IPS-NIHi11 (cell line): ENCODE measurements around the gene PBOV1.
A peak's percentile ranks its signal among the peaks of the same experiment; 100 is the strongest.

ENCODE experiments used
- DNase-seq: peaks from one replicate; pipeline ENCODE4 v3.0.0; 2012; ENCODE audit warnings: mixed read lengths, low spot score

Gene PBOV1

DNA sequence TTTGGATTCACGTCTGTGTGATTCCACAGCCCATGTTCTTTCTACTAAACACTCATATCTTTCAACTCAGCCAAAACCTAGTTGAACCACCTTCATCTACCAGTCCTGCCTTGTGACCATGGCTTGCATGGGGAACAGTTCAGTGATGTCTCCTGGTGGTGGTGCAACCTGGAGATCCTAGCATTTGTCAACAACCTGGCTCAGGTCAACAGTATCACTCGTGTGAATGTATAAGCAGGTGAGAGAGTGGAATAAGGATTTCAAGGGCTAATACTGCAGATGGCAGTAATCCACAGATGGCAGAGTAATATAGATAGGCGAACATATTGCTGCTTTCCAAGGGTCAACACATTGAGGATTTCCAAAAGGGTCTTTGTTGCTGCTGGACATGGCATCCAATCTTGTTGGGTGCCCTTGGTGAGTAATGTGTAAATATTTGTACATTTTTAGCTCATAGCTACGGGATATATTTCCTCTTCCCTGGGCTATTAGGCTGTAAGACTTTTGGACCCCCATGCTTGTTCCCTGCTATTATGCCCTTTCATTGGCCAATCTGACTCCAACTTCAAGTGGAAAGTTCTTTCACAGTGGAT, 13.4 kb downstream of the PBOV1 start:
- DNase-seq = no peak

DNA sequence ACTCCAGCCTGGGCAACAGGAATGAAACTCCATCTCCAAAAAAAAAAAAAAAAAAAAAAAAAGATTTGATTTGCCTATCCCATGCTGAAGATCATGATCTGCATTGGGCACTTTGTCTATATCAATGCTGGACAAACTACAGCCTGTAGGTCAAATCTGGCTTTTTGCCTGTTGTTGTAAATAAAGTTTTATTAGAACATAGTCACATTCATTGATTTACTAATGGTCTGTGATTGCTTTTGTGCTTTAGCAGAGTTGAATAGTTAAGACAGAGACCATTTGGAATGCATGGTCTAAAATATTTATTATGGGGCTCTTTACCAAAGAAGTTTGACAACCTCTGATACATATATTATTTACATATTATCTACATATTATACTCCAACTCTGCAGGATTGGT, 14.0 kb downstream of the PBOV1 start:
- no peak for DNase-seq

DNA sequence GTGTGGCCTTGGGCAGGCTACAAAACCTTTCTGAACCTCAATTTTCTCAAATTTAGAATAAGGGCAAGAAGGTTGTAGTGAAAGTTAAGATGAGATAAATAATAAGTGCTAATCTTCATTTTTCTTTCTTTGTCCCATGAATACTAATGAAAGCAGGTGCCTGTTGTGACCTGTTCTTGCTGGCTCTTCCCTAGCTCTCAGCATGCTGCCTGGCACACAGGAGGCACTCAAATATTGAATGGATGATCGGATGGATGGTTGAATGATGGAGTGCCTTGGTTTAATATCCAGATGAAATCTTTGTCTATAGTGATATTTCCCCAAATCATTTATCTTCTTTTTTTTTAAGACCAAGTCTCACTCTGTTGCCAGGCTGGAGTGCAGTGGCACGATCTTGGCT, 15.0 kb downstream of the PBOV1 start:
- DNase-seq = no peak

DNA sequence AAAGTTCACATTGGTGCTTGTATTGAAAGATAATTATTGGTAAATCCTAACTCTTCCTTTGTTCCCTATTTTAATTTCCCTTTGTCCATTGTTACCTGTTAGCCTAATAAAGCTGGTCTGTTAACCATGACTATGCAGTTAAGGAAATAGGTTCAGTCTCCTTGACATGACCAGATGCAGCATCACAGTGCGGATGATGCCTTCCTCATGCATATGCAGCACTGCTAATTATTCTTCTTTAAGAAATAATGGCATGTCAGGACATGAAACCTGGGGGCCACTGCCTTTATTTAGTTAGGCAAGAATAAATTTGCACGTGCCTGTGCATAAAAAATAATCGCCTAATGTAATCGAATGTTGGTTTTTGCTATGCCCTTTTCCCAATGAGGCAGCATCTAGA, 16.5 kb downstream of the PBOV1 start:
- no peak for DNase-seq

- no peak for DNase-seq
Observed at GRCh38 chr6:138198430-138199091, 19.7 kb downstream of the PBOV1 start.

- no peak for DNase-seq
Observed at GRCh38 chr6:138197570-138197969, 20.7 kb downstream of the PBOV1 start.

- DNase-seq = no peak
Observed at GRCh38 chr6:138196122-138196738, 22.1 kb downstream of the PBOV1 start.

DNA sequence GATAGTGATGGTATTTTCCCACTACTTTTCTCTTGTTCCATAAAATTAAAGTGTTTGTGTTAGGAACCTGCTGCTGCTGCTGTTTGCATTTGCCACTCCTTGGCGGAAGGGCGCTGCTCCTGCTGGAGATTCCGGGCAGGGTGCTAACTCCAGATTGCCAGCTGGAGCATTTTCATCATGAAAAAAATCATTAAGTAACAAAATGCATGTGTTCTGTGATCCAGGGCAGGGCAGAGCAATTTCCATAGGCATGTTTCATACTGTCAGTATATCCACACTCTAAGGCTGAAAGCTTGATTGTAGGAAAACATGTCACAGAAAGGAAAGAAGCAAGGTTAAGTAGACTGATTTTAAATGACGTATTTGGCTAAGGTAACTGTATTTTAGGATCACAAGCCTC, 24.0 kb downstream of the PBOV1 start:
- no peak for DNase-seq

DNA sequence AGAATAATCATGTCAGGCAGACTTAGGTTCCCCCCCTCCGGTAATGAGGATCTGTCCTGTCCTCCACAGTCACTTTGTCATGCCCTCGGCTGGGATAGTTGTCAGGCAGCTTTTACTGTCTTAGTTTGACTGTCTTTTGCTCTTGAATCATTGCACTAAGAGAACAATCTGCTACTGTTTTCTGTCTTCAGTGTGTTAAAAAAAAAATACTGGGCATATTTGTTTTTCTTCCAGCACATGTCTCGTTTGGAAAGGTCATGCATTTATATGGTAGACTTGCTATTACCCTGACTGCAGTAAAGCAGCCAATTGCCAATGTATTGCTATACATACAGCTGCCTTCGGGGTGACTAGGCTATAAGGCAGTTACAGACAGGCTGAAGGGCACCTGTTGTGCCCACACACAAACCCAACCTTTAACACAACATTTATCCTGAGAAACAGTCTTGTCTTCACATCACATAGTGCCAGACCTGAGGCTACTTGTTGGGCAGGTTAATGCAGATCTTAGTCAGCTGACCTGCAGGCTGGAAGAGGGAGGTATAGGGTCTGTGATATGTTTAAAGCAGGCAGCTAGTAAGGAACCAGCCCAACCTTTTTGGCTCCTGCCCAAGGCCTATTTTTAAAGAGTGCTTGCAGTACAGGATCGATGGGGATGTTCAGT, 29.9 kb downstream of the PBOV1 start:
- DNase-seq = no peak

DNA sequence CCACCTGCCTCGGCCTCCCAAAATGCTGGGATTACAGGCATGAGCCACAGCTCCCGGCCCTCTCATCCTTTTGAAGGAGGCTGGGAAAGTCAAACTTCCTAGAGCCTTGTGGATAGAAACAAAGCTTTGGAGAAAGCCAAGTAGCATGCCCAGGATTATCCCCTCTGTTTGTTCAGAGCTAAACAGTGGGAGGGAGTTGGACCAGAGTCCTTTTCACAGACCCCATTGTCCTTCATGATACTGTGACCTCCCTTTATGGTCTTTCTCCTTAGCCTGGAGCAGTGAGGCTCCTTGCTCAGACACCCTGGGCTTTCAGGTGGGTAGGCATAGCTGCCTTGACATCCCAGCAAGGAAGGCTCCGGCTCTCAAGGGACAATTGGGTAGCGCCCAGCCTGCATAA, 31.1 kb downstream of the PBOV1 start:
- DNase-seq = no peak

GRCh38 chr6:138184230-138184629, 34.1 kb downstream of the PBOV1 start:
- DNase-seq = no peak

GRCh38 chr6:138183790-138184134, 34.5 kb downstream of the PBOV1 start:
- DNase-seq = no peak

GRCh38 chr6:138182939-138183789, 35.1 kb downstream of the PBOV1 start:
- peak; percentile 69 for DNase-seq

GRCh38 chr6:138176652-138177232, 41.5 kb downstream of the PBOV1 start:
- no peak for DNase-seq

DNA sequence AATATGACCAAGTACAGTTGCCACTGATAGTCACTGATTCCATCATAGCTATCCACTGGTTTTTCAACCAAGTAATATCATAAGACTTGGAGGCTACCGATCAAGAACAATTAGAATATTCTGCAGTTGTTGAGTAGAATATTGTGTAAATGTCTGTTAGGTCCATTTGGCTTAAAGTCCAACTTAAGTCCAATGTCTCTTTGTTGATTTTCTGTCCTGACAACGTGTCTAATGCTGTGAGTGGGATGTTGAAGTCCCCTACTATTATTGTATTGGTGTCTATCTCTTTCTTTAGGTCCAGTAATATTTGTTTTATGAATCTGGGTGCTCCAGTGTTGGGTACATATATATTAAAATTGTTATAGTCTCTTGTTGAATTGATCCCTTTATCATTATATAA, 42.7 kb downstream of the PBOV1 start:
- no peak for DNase-seq
